Neuronal stem cell (in vitro differentiated cells): ENCODE results near the gene MAGEL2.

Experiments
- DNase-seq: peaks from one replicate; pipeline ENCODE4 v3.0.0-alpha.2; 2013; ENCODE audit warnings: low spot score
- H2AFZ ChIP-seq: one replicate; pipeline ENCODE4 v1.6.1; 2013; ENCODE audit warnings: mild to moderate bottlenecking, low read length, inconsistent platforms
- H2AK5ac ChIP-seq: 2 replicates; pipeline ENCODE4 v1.6.1; 2013; ENCODE audit warnings: low read depth, mild to moderate bottlenecking, inconsistent platforms, low read length, moderate library complexity, mixed read lengths
- H2BK120ac ChIP-seq: 2 replicates; pipeline ENCODE4 v1.6.1; 2013; ENCODE audit warnings: low read depth, mild to moderate bottlenecking, inconsistent platforms, low read length, moderate library complexity, mixed read lengths
- H2BK12ac ChIP-seq: one replicate; pipeline ENCODE4 v1.6.1; 2013; ENCODE audit warnings: low read length, inconsistent platforms
- H2BK15ac ChIP-seq: 2 replicates; pipeline ENCODE4 v1.6.1; 2013; ENCODE audit warnings: mild to moderate bottlenecking, low read length, inconsistent platforms, mixed read lengths
- H2BK5ac ChIP-seq: one replicate; pipeline ENCODE4 v1.6.1; 2013; ENCODE audit warnings: inconsistent platforms, mild to moderate bottlenecking, low read length, moderate library complexity
- H3K14ac ChIP-seq: one replicate; pipeline ENCODE4 v1.6.1; 2013; ENCODE audit warnings: low read length, inconsistent platforms
- H3K18ac ChIP-seq: 2 replicates; pipeline ENCODE4 v1.6.1; 2013; ENCODE audit warnings: low read length, inconsistent platforms
- H3K23ac ChIP-seq: 2 replicates; pipeline ENCODE4 v1.6.1; 2013; ENCODE audit warnings: low read depth, mild to moderate bottlenecking, mixed read lengths, low read length, inconsistent platforms; ENCODE audit not compliant: poor library complexity
- H3K27ac ChIP-seq: replicated peaks from 3 replicates; pipeline ENCODE4 v1.5.1; 2013; ENCODE audit warnings: low read length, inconsistent platforms
- H3K27me3 ChIP-seq, 3 experiments: 2 replicates each; pipeline ENCODE4 v1.6.1; 2013; ENCODE audit warnings: low read length in 3 of 3, mild to moderate bottlenecking in 2 of 3, inconsistent platforms in 1 of 3, low read depth in 1 of 3, mixed read lengths in 1 of 3, moderate library complexity in 1 of 3; ENCODE audit not compliant: control insufficient read depth in 3 of 3, insufficient read depth in 3 of 3
- H3K36me3 ChIP-seq, 2 donors: replicated peaks in 1 of 2; 2 replicates each; pipeline ENCODE4 v1.6.1; 2013; ENCODE audit warnings: low read length in 2 of 2; ENCODE audit not compliant: control insufficient read depth in 2 of 2, insufficient read depth in 2 of 2
- H3K4ac ChIP-seq: 2 replicates; pipeline ENCODE4 v1.6.1; 2013; ENCODE audit warnings: inconsistent platforms, mild to moderate bottlenecking, low read length, moderate library complexity
- H3K4me1 ChIP-seq, 2 donors: 1 replicate in 1 of 2; 2 replicates in 1 of 2; pipeline ENCODE4 v1.6.1; 2013; ENCODE audit warnings: low read length in 2 of 2, low read depth in 1 of 2; ENCODE audit not compliant: control insufficient read depth in 2 of 2, insufficient read depth in 1 of 2
- H3K4me2 ChIP-seq: one replicate; pipeline ENCODE4 v1.6.1; 2013; ENCODE audit warnings: mild to moderate bottlenecking, low read length, inconsistent platforms; ENCODE audit not compliant: insufficient read depth, poor library complexity, severe bottlenecking
- H3K4me3 ChIP-seq, 2 donors: 2 replicates each; pipeline ENCODE4 v1.5.1; 2013; ENCODE audit warnings: low read length in 2 of 2, mild to moderate bottlenecking in 2 of 2, inconsistent platforms in 1 of 2, moderate library complexity in 1 of 2
- H3K79me1 ChIP-seq: one replicate; pipeline ENCODE4 v1.6.1; 2013; ENCODE audit warnings: low read depth, mild to moderate bottlenecking, inconsistent platforms, low read length, moderate library complexity
- H3K9ac ChIP-seq: one replicate; pipeline ENCODE4 v1.6.1; 2013; ENCODE audit warnings: mild to moderate bottlenecking, low read depth, low read length, inconsistent platforms; ENCODE audit not compliant: poor library complexity
- H3K9me3 ChIP-seq, 2 donors: replicated peaks in 1 of 2; 2 replicates each; pipeline versions ENCODE3 to v1.6.1; 2013; ENCODE audit warnings: low read length in 2 of 2, mild to moderate bottlenecking in 2 of 2, inconsistent platforms in 1 of 2, low read depth in 1 of 2, mixed read lengths in 1 of 2, moderate library complexity in 1 of 2; ENCODE audit not compliant: control insufficient read depth in 2 of 2, insufficient read depth in 1 of 2
- H4K8ac ChIP-seq: one replicate; pipeline ENCODE4 v1.6.1; 2013; ENCODE audit warnings: low read depth, mild to moderate bottlenecking, inconsistent platforms, low read length, moderate library complexity
- H4K91ac ChIP-seq: one replicate; pipeline ENCODE4 v1.6.1; 2013; ENCODE audit warnings: low read length, low read depth, mild to moderate bottlenecking, inconsistent platforms; ENCODE audit not compliant: poor library complexity
- WGBS, 2 donors: extraction: QIAGEN DNeasy Blood & Tissue Kit; methylation state at CpG; one replicate each; pipeline ENCODE4 v1.1.7; 2013; ENCODE audit warnings: missing lambda C conversion rate in 2 of 2, mixed read lengths in 1 of 2; ENCODE audit not compliant: insufficient read length in 2 of 2, insufficient replicate concordance in 1 of 2; ENCODE audit errors: extremely low coverage in 2 of 2; 5-methylcytosine and 5-hydroxymethylcytosine counted together

MAGEL2 gene

DNA sequence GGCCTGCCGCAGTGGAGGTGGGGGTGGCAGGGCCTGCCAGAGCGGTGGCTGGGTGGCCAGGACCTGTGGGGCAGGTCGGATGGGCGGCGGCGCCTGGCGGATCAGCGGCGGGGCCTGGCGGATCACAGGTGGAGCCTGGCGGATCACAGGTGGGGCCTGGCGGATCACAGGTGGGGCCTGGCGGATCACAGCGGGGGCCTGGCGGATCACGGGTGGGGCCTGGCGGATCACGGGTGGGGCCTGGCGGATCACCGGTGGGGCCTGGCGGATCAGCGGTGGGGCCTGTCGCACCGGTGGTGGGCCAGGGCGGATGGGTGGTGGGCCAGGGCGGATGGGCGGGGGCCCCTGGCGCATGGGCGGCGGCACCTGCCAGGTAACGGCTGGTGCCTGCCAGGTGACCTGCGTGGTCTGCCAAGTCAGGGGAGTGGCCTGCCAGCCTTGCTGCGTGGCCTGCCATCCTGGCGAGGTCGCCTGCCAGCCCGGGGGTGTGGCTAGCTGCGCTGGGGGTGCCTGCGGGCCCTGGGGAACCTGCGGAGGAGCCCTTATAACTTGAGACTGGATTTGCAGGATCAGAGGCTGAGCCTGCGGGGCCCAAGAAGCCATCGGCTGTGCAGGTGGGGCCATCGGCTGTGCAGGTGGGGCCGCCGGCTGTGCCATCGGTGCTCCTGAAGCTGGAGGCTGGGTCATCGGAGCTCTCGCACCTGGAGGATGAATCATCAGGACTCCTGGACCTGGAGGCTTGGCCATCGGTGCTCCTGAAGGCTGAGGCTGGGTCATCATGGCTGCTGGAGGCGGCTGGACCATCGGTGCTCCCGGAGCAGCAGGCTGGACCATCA is 1.3 kb downstream of the MAGEL2 start:
- Histone ChIP-seq H3K4ac (no peak overlapping the region), H3K18ac (no peak overlapping the region), H2BK5ac (no peak overlapping the region), H3K27me3 (no peaks in the 10 kb centered on the region), H3K36me3 (no peaks in the 10 kb centered on the region), H3K9ac (no peak overlapping the region), H3K9me3 (peaks cover 0 to 9% of the 10 kb centered on the region in 2 donors), H3K79me1 (no peaks in the 10 kb centered on the region), H4K91ac (no peak overlapping the region), H3K14ac (no peak overlapping the region), H2BK12ac (no peak overlapping the region), H3K23ac (no peak overlapping the region), H4K8ac (no peak overlapping the region), H3K4me3 (peak overlapping the region; percentile 59 to 90), H2BK15ac (no peak overlapping the region), H2BK120ac (no peak overlapping the region), H3K27ac (no peak overlapping the region), H2AFZ (no peak overlapping the region), H2AK5ac (no peak overlapping the region), H3K4me1 (peaks cover 2 to 6% of the 10 kb centered on the region in 2 donors), H3K4me2 (peak overlapping the region; percentile 54)
- no CpG with 5 or more reads among the region's 51 CpGs for WGBS, 2 donors
- DNase-seq, result no peak

DNA sequence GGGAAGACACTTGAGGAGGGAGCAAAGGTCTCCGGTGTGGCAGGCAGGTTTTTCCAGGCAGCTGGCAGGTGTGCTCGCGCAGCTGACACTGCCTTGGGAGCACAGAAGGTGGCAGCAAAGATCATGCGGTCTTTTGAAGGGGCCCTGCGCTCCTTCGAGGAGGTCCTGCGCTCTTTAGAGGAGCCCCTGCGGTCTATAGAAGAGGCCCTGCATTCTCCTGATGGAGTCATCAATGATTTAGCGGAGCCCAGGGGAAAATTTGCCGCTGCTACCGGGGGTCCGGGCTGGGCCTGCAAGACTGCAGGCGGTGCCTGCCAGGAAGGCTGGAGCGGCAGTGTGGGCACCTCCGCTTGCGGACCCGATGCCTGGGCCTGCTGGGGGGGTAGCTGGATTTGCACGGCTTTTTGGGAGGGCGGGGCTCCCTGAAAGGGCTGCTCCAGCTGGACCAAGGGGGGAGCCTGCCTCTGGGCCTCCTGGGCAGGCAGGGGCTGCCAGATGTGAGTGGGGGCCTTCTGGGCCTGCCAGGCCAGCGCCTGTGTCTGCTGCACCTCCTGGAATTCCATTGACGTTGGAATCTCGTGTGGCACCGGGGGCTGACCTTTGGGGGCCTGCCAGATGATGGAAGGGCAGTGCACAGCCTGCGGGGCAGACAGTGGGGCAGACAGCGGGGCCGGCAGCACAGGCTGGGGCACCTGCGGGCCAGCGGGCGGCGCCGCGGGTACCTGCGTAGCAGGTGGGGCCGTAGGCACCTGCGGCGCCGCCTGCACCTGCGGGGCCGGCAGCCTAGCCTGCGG is 2.1 kb downstream of the MAGEL2 start:
- no peak overlapping the region for H3K4me3 ChIP-seq
- H4K91ac ChIP-seq, result no peak overlapping the region
- H3K27me3 ChIP-seq, result no peaks in the 10 kb centered on the region
- H3K23ac ChIP-seq, result no peak overlapping the region
- no peak overlapping the region for H3K14ac ChIP-seq
- no peaks in the 10 kb centered on the region for H3K36me3 ChIP-seq
- no peaks in the 10 kb centered on the region for H3K79me1 ChIP-seq
- no peak overlapping the region for H3K4me2 ChIP-seq
- H3K9me3 ChIP-seq, result peaks cover 0 to 9% of the 10 kb centered on the region in 2 donors
- H3K18ac ChIP-seq, result no peak overlapping the region
- no peak overlapping the region for H3K4ac ChIP-seq
- H2BK12ac ChIP-seq, result no peak overlapping the region
- peaks cover 2 to 6% of the 10 kb centered on the region in 2 donors for H3K4me1 ChIP-seq
- H3K9ac ChIP-seq, result no peak overlapping the region
- H2AFZ ChIP-seq, result no peak overlapping the region
- DNase-seq, result no peak
- no peak overlapping the region for H2AK5ac ChIP-seq
- H2BK15ac ChIP-seq, result no peak overlapping the region
- no peak overlapping the region for H3K27ac ChIP-seq
- H4K8ac ChIP-seq, result no peak overlapping the region
- H2BK5ac ChIP-seq, result peak overlapping the region; percentile 30
- no CpG with 5 or more reads among the region's 40 CpGs for WGBS, 2 donors
- H2BK120ac ChIP-seq, result no peak overlapping the region

GRCh38 chr15:23644829-23645228 is 2.8 kb downstream of the MAGEL2 start:
- Histone ChIP-seq H4K8ac (no peak overlapping the region), H3K4me1 (peaks cover 2 to 6% of the 10 kb centered on the region in 2 donors), H3K27me3 (no peaks in the 10 kb centered on the region), H3K18ac (peak overlapping the region; percentile 78), H3K4ac (no peak overlapping the region), H2BK5ac (no peak overlapping the region), H3K23ac (no peak overlapping the region), H3K14ac (no peak overlapping the region), H2BK120ac (no peak overlapping the region), H3K9me3 (peaks cover 0 to 9% of the 10 kb centered on the region in 2 donors), H3K79me1 (no peaks in the 10 kb centered on the region), H2BK12ac (no peak overlapping the region), H2AK5ac (no peak overlapping the region), H3K36me3 (no peaks in the 10 kb centered on the region), H4K91ac (no peak overlapping the region), H3K4me2 (no peak overlapping the region), H3K4me3 (no peak overlapping the region), H3K27ac (no peak overlapping the region), H2AFZ (no peak overlapping the region), H3K9ac (no peak overlapping the region), H2BK15ac (no peak overlapping the region)
- WGBS, 2 donors, result no CpG with 5 or more reads among the region's 13 CpGs
- no peak for DNase-seq

DNA sequence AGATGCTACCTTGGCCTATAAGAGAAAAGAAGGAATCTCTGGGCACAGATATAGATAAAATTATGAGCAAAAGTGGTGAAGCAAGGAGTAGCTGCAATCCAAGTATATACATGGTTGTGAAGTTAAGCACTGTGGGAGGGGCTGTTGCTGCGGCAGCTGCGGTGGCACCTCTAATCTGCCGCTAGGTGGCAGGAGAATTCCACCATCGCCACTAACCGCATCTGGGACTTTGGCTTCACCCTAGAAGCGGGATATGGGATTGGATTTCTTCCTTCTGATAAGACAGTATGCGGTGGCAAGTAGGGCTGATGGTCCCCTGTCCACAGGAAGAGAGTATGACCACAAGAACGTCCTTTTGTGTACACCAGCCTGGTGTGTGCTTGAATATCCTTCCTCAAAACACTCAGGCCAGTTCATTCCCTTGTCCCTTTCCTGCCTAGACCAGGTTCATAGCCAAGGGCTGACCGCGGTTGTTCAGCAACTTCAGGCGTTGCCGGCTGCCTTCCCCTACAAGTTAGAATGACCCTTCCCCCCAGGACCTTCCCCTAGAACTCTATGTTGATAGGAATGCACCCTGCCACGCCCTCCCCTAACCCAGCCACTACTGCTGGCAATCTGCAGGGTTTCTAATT is 5.1 kb downstream of the MAGEL2 start:
- H2BK5ac ChIP-seq, result no peak overlapping the region
- peaks cover 0 to 8% of the 10 kb centered on the region in 2 donors for H3K9me3 ChIP-seq
- H3K4me3 ChIP-seq, result no peak overlapping the region
- H2AK5ac ChIP-seq, result no peak overlapping the region
- peak; percentile 52 for DNase-seq
- no peak overlapping the region for H2BK15ac ChIP-seq
- H3K9ac ChIP-seq, result no peak overlapping the region
- peak overlapping the region; percentile 66 for H2AFZ ChIP-seq
- H3K27ac ChIP-seq, result no peak overlapping the region
- no peak overlapping the region for H4K8ac ChIP-seq
- H2BK120ac ChIP-seq, result no peak overlapping the region
- no peak overlapping the region for H3K14ac ChIP-seq
- H3K4me2 ChIP-seq, result no peak overlapping the region
- no CpG with 5 or more reads among the region's 13 CpGs for WGBS, 2 donors
- H3K23ac ChIP-seq, result no peak overlapping the region
- H3K18ac ChIP-seq, result no peak overlapping the region
- no peaks in the 10 kb centered on the region for H3K27me3 ChIP-seq
- no peaks in the 10 kb centered on the region for H3K79me1 ChIP-seq
- no peak overlapping the region for H2BK12ac ChIP-seq
- no peak overlapping the region for H4K91ac ChIP-seq
- peaks cover 0 to 3% of the 10 kb centered on the region in 2 donors for H3K4me1 ChIP-seq
- H3K36me3 ChIP-seq, result no peaks in the 10 kb centered on the region
- no peak overlapping the region for H3K4ac ChIP-seq
